H1 (cell line): ENCODE results near the gene MOB1B. TPM values are rescaled to one million over a fixed set of nuclear protein-coding genes. Genes with fewer than 3 reads are reported as not detected.

ENCODE experiments used
- CTCF ChIA-PET: fragments of 300-600 bp; sonication (Branson Sonifier 250); formaldehyde crosslinking; loops from one replicate; lab custom pipeline; 2021; ENCODE audit not compliant: partially characterized antibody; lab: Charles Lee
- POLR2A ChIA-PET: fragments of 300-600 bp; sonication (Branson Sonifier 250); formaldehyde crosslinking; loops from one replicate; lab custom pipeline; 2021; ENCODE audit warnings: inconsistent platforms; ENCODE audit not compliant: partially characterized antibody; lab: Charles Lee
- DNase-seq, 2 experiments: peaks; one replicate each; pipeline versions ENCODE4 v3.0.0 to v3.0.0-alpha.2; 2010 to 2022; ENCODE audit warnings: low spot score in 2 of 2, low read depth in 1 of 2, mixed read lengths in 1 of 2
- FAIRE-seq: peaks from 2 replicates; lab custom pipeline; 2011; peaks lifted over from hg19 to GRCh38; lab: Jason Lieb, UNC
- H2AFZ ChIP-seq: 2 replicates; pipeline ENCODE4 v1.8.1; 2012; ENCODE audit warnings: low read length, inconsistent platforms
- H2AK5ac ChIP-seq: 2 replicates; pipeline ENCODE4 v1.6.1; 2013; ENCODE audit warnings: low read depth, low read length
- H2BK120ac ChIP-seq: replicated peaks from 2 replicates; pipeline ENCODE3; 2013; ENCODE audit warnings: low read depth, low read length, inconsistent platforms
- H2BK12ac ChIP-seq: 2 replicates; pipeline ENCODE4 v1.6.1; 2013; ENCODE audit warnings: low read depth, low read length
- H2BK15ac ChIP-seq: 2 replicates; pipeline ENCODE4 v1.6.1; 2013; ENCODE audit warnings: low read length
- H2BK20ac ChIP-seq: 2 replicates; pipeline ENCODE4 v1.6.1; 2013; ENCODE audit warnings: low read length
- H2BK5ac ChIP-seq: 2 replicates; pipeline ENCODE4 v1.6.1; 2013; ENCODE audit warnings: low read depth, low read length
- H3K14ac ChIP-seq: 2 replicates; pipeline ENCODE4 v1.6.1; 2013; ENCODE audit warnings: inconsistent platforms; ENCODE audit not compliant: insufficient read length
- H3K18ac ChIP-seq: 2 replicates; pipeline ENCODE4 v1.6.1; 2013; ENCODE audit warnings: low read length; ENCODE audit errors: extremely low read depth
- H3K23ac ChIP-seq: 2 replicates; pipeline ENCODE4 v1.6.1; 2013; ENCODE audit warnings: inconsistent platforms; ENCODE audit not compliant: insufficient read length
- H3K23me2 ChIP-seq: 2 replicates; pipeline ENCODE4 v1.6.1; 2013; ENCODE audit warnings: low read depth, low read length
- H3K27ac ChIP-seq: 2 replicates; pipeline ENCODE4 v1.6.1; 2011; ENCODE audit warnings: low read depth, low read length, inconsistent platforms
- H3K27me3 ChIP-seq, 4 experiments: replicated peaks in 1 of 4; 1 replicate in 1 of 4; 2 replicates in 3 of 4; pipeline versions ENCODE4 v1.6.1 to v1.8.1; 2011 to 2013; ENCODE audit warnings: low read length in 3 of 4, mild to moderate bottlenecking in 3 of 4, inconsistent platforms in 2 of 4, mixed read lengths in 2 of 4, moderate library complexity in 1 of 4; ENCODE audit not compliant: control insufficient read depth in 3 of 4, insufficient read depth in 3 of 4; ENCODE audit errors: extremely low read depth in 1 of 4
- H3K36me3 ChIP-seq, 4 experiments: 2 replicates each; pipeline versions ENCODE4 v1.6.1 to v1.8.1; 2011 to 2013; ENCODE audit warnings: mild to moderate bottlenecking in 4 of 4, low read length in 3 of 4, moderate library complexity in 2 of 4, control low read depth in 1 of 4, inconsistent platforms in 1 of 4; ENCODE audit not compliant: insufficient read depth in 4 of 4, control insufficient read depth in 2 of 4
- H3K4ac ChIP-seq: replicated peaks from 2 replicates; pipeline ENCODE3; 2013; ENCODE audit warnings: low read length, low read depth, mixed read lengths, inconsistent platforms; ENCODE audit not compliant: insufficient read length
- H3K4me1 ChIP-seq, 4 experiments: replicated peaks in 1 of 4; 1 replicate in 1 of 4; 2 replicates in 3 of 4; pipeline versions ENCODE4 v1.6.1 to v1.8.1; 2011 to 2013; ENCODE audit warnings: low read length in 3 of 4, inconsistent platforms in 2 of 4, mixed read lengths in 1 of 4; ENCODE audit not compliant: insufficient read depth in 4 of 4, control insufficient read depth in 3 of 4
- H3K4me2 ChIP-seq, 2 experiments: 2 replicates each; pipeline versions ENCODE4 v1.6.1 to v1.8.1; 2011 to 2013; ENCODE audit warnings: low read depth in 2 of 2, low read length in 2 of 2, control low read depth in 1 of 2, inconsistent platforms in 1 of 2, mild to moderate bottlenecking in 1 of 2; ENCODE audit not compliant: insufficient read depth in 1 of 2
- H3K4me3 ChIP-seq, 4 experiments: fragments of 200-600, 300-600 bp in 1 of 4; sonication (generic), shearing (Covaris generic), sonication (Bioruptor Twin) in 1 of 4; 2 replicates each; pipeline versions ENCODE4 v1.5.1 to v1.8.1; 2011 to 2016; ENCODE audit warnings: low read length in 4 of 4, low read depth in 3 of 4, control low read depth in 2 of 4, inconsistent platforms in 2 of 4, mild to moderate bottlenecking in 2 of 4, mixed read lengths in 1 of 4, moderate library complexity in 1 of 4; ENCODE audit not compliant: insufficient read depth in 2 of 4; ENCODE audit errors: extremely low read depth in 1 of 4
- H3K56ac ChIP-seq: replicated peaks from 2 replicates; pipeline ENCODE3; 2013; ENCODE audit warnings: low read depth, mild to moderate bottlenecking, mixed read lengths, low read length, inconsistent platforms; ENCODE audit not compliant: insufficient read length
- H3K79me1 ChIP-seq: 2 replicates; pipeline ENCODE4 v1.6.1; 2013; ENCODE audit warnings: low read depth, low read length, control low read depth
- H3K79me2 ChIP-seq, 2 experiments: 2 replicates each; pipeline versions ENCODE4 v1.6.1 to v1.8.1; 2012 to 2013; ENCODE audit warnings: low read length in 2 of 2, mild to moderate bottlenecking in 2 of 2, inconsistent platforms in 1 of 2; ENCODE audit not compliant: insufficient read depth in 2 of 2, control insufficient read depth in 1 of 2
- H3K9ac ChIP-seq, 4 experiments: replicated peaks in 1 of 4; 1 replicate in 1 of 4; 2 replicates in 3 of 4; pipeline versions ENCODE4 v1.6.1 to v1.8.1; 2011 to 2013; ENCODE audit warnings: low read depth in 3 of 4, low read length in 3 of 4, control low read depth in 2 of 4, mild to moderate bottlenecking in 2 of 4, moderate library complexity in 2 of 4, inconsistent platforms in 1 of 4; ENCODE audit errors: extremely low read depth in 1 of 4
- H3K9me3 ChIP-seq, 2 experiments: 2 replicates each; pipeline versions ENCODE4 v1.6.1 to v1.8.1; 2012 to 2013; ENCODE audit warnings: mild to moderate bottlenecking in 2 of 2, moderate library complexity in 2 of 2, control low read depth in 1 of 2, inconsistent platforms in 1 of 2, low read depth in 1 of 2, low read length in 1 of 2, mixed read lengths in 1 of 2; ENCODE audit not compliant: insufficient read depth in 2 of 2
- H4K20me1 ChIP-seq, 2 experiments: replicated peaks in 1 of 2; 2 replicates each; pipeline versions ENCODE3 to v1.8.1; 2011 to 2013; ENCODE audit warnings: inconsistent platforms in 2 of 2, low read length in 2 of 2, mild to moderate bottlenecking in 1 of 2; ENCODE audit not compliant: insufficient read depth in 2 of 2, control insufficient read depth in 1 of 2
- H4K5ac ChIP-seq: 2 replicates; pipeline ENCODE4 v1.6.1; 2013; ENCODE audit warnings: low read length, low read depth, mixed read lengths, inconsistent platforms; ENCODE audit not compliant: insufficient read length
- H4K8ac ChIP-seq: 2 replicates; pipeline ENCODE4 v1.8.0; 2013; ENCODE audit warnings: mild to moderate bottlenecking, moderate library complexity, low read length, inconsistent platforms; ENCODE audit not compliant: insufficient read depth; ENCODE audit errors: extremely low read depth
- H4K91ac ChIP-seq: replicated peaks from 2 replicates; pipeline ENCODE3; 2013; ENCODE audit warnings: low read length, mixed read lengths, inconsistent platforms; ENCODE audit not compliant: insufficient read length
- BACH1 ChIP-seq: IDR thresholded peaks from 2 replicates; pipeline ENCODE4 v1.6.1; 2012; ENCODE audit warnings: low read length, improper control_type of control experiment
- CEBPB ChIP-seq: IDR thresholded peaks from 2 replicates; pipeline ENCODE4 v1.6.1; 2012; ENCODE audit warnings: low read depth, low read length
- E2F6 ChIP-seq: IDR thresholded peaks from 2 replicates; pipeline ENCODE4 v1.6.1; 2012; ENCODE audit warnings: inconsistent platforms
- NRF1 ChIP-seq: IDR thresholded peaks from 2 replicates; pipeline ENCODE4 v1.6.1; 2011; ENCODE audit warnings: mild to moderate bottlenecking, low read depth, low read length, improper control_type of control experiment
- SP1 ChIP-seq: IDR thresholded peaks from 2 replicates; pipeline ENCODE4 v1.6.1; 2011; ENCODE audit warnings: low read depth, low read length
- SRF ChIP-seq: IDR thresholded peaks from 2 replicates; pipeline ENCODE4 v1.6.1; 2011; ENCODE audit warnings: mild to moderate bottlenecking, low read depth, low read length, moderate library complexity
- TCF12 ChIP-seq: IDR thresholded peaks from 2 replicates; pipeline ENCODE4 v1.6.1; 2011; ENCODE audit warnings: low read depth, mild to moderate bottlenecking, low read length
- WGBS, 2 experiments: shearing (Covaris generic) in 1 of 2; methylation state at CpG; one replicate each; pipeline versions ENCODE4 v1.1.6 to v1.1.7; 2013 to 2015; ENCODE audit warnings: low lambda C conversion rate in 2 of 2, mixed read lengths in 2 of 2, inconsistent platforms in 1 of 2, low coverage in 1 of 2, missing lambda C conversion rate in 1 of 2; ENCODE audit not compliant: insufficient replicate concordance in 2 of 2, insufficient coverage in 1 of 2, insufficient read length in 1 of 2; ENCODE audit errors: extremely low coverage in 1 of 2, missing lambda C conversion rate in 1 of 2; 5-methylcytosine and 5-hydroxymethylcytosine counted together
- polyA plus RNA-seq, 7 experiments: library from polyadenylated mRNA; depleted of rRNA in 3 of 7; stranded (reverse) in 5 of 7; unstranded in 2 of 7; fragments of >200 nt in 5 of 7; fragments of 200-250 nt in 2 of 7; gene quantifications; 1 replicate in 5 of 7; 2 replicates in 1 of 7; 4 replicates in 1 of 7; pipeline versions ENCODE4 v1.2.1 to v1.2.3, GENCODE V29; 2011 to 2013; ENCODE audit warnings: missing spikeins in 2 of 7, mixed read lengths in 2 of 7
- total RNA-seq: library from RNA; stranded (reverse); fragmentation: NEBNext Ultra II Directional; extraction: Animal tissue kit (Norgen Biotek cat#: 25700); gene quantifications from 2 replicates; pipeline ENCODE4 v1.2.1, GENCODE V29; 2021

The MOB1B gene
- total and polyA plus RNA-seq, 2 of the 8 experiments (the other 6 are each of a cell fraction or from before 2014, with no cell fraction given): 3.8 to 33.5 TPM

GRCh38 chr4:70992391-70992881 is 90.3 kb downstream of the MOB1B start:
- Histone ChIP-seq H4K8ac (no peak overlapping the region), H3K23ac (no peak overlapping the region), H3K4me1 (peaks cover 2 to 9% (median 5%) of the 10 kb centered on the region in 4 experiments; a peak in 4 of 7 replicates), H2BK12ac (no peak overlapping the region), H2AFZ (no peak overlapping the region), H3K56ac (no peak overlapping the region), H3K27ac (no peak overlapping the region), H3K79me1 (no peaks in the 10 kb centered on the region; the same call in 1 of the 2 replicates), H3K9me3 (no peaks in the 10 kb centered on the region), H3K4me3 (peak overlapping the region in 2 of 4 experiments; percentile 87; a peak in 3 of 8 replicates), H3K27me3 (no peaks in the 10 kb centered on the region), H4K5ac (no peak overlapping the region), H3K18ac (no peak overlapping the region), H4K91ac (no peak overlapping the region), H2AK5ac (no peak overlapping the region), H3K4me2 (peak overlapping the region; percentile 84 to 93), H2BK5ac (no peak overlapping the region), H3K14ac (no peak overlapping the region), H3K79me2 (peaks cover 4 to 37% of the 10 kb centered on the region in 2 experiments), H2BK120ac (no peak overlapping the region), H4K20me1 (no peaks in the 10 kb centered on the region), H2BK15ac (no peak overlapping the region), H3K36me3 (no peaks in the 10 kb centered on the region), H3K9ac (no peak overlapping the region; a peak in 1 of 7 replicates), H3K4ac (no peak overlapping the region), H2BK20ac (no peak overlapping the region), H3K23me2 (no peaks in the 10 kb centered on the region)
- CTCF ChIA-PET: interaction anchor here (1.0 to 5.6 kb wide), 3 partner anchors 12 to 120 kb away, joined by 4 to 40 read pairs (median 9); no protein-coding TSS in a partner anchor
- TF ChIP-seq SP1 (peak; percentile 69; the same call in 1 of the 2 replicates), NRF1 (no peak), CEBPB (no peak), SRF (no peak), TCF12 (no peak), E2F6 (no peak), BACH1 (no peak)
- DNase-seq: no peak
- POLR2A ChIA-PET: interaction anchor here (1.5 to 2.4 kb wide), 4 partner anchors 13 to 196 kb away, joined by 4 to 22 read pairs (median 11); partner anchors contain the start of gene GRSF1
- 97% methylated on average over 5 of the region's 5 CpGs; no CpG with 5 or more reads in 1 of the 2 experiments for WGBS, 2 experiments
- FAIRE-seq: no peak
